IMR-90 (cell line): Measurements from ENCODE around the gene WDR89.

ENCODE experiments used
- BHLHE40 ChIP-seq: fragments of 150-350 bp; IDR thresholded peaks from 2 replicates; pipeline ENCODE4 v1.6.1; 2016; ENCODE audit warnings: mild to moderate bottlenecking, low read depth, low read length
- CEBPB ChIP-seq: IDR thresholded peaks from 2 replicates; pipeline ENCODE4 v1.6.1; 2012; ENCODE audit warnings: low read depth, low read length, improper control_type of control experiment
- CHD1 ChIP-seq: IDR thresholded peaks from 2 replicates; pipeline ENCODE4 v1.6.1; 2012; ENCODE audit warnings: low read depth, low read length, improper control_type of control experiment
- CTCF ChIP-seq: conservative IDR thresholded peaks from 2 replicates; pipeline ENCODE4 v1.5.1; 2012; ENCODE audit warnings: mild to moderate bottlenecking, low read depth, low read length, improper control_type of control experiment
- MXI1 ChIP-seq: IDR thresholded peaks from 2 replicates; pipeline ENCODE4 v1.6.1; 2012; ENCODE audit warnings: low read depth, mild to moderate bottlenecking, low read length, moderate library complexity, borderline replicate concordance
- POLR2A ChIP-seq: IDR thresholded peaks from 2 replicates; pipeline ENCODE4 v1.6.1; 2012; ENCODE audit warnings: mild to moderate bottlenecking, low read depth, low read length
- RAD21 ChIP-seq: IDR thresholded peaks from 2 replicates; pipeline ENCODE4 v1.6.1; 2012; ENCODE audit warnings: low read length, improper control_type of control experiment
- RCOR1 ChIP-seq: IDR thresholded peaks from 2 replicates; pipeline ENCODE4 v1.6.1; 2012; ENCODE audit warnings: mild to moderate bottlenecking, low read length, improper control_type of control experiment; ENCODE audit not compliant: insufficient replicate concordance
- SMC3 ChIP-seq: fragments of 150-350 bp; IDR thresholded peaks from 2 replicates; pipeline ENCODE4 v1.6.1; 2016; ENCODE audit warnings: low read depth, mild to moderate bottlenecking, antibody characterized with exemption, low read length, moderate library complexity
- USF2 ChIP-seq: fragments of 150-350 bp; IDR thresholded peaks from 2 replicates; pipeline ENCODE4 v1.6.1; 2017; ENCODE audit warnings: mild to moderate bottlenecking, antibody characterized with exemption, low read length, low read depth
- TF ChIP-seq, protein P1 (sequence below): fragments of 150-350 bp; IDR thresholded peaks from 2 replicates; pipeline ENCODE4 v1.6.1; 2016; ENCODE audit warnings: low read depth, mild to moderate bottlenecking, low read length, moderate library complexity, borderline replicate concordance

DNA sequence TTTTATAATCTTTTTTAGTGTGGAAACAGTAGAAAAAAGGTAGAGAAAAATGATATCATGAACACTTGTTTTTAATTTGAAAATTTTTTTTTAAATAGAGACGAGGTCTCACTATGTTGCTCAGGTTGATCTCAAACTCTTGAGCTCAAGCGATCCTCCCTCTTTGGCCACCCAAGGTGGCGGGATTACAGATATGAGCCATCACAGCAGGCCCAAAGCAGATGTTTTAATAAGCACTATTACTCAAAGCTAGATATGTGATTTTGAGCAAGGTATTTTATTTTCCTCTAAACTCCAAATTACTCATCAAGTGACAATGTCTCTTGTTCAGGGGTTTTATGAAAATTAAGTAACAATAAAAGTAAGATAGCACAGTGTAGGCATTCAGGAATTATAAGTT, 10.7 kb upstream of the WDR89 start:
- no peak for TF ChIP-seq CTCF
- TF ChIP-seq CHD1 = no peak
- no peak for TF ChIP-seq POLR2A
- TF ChIP-seq, protein P1, sequence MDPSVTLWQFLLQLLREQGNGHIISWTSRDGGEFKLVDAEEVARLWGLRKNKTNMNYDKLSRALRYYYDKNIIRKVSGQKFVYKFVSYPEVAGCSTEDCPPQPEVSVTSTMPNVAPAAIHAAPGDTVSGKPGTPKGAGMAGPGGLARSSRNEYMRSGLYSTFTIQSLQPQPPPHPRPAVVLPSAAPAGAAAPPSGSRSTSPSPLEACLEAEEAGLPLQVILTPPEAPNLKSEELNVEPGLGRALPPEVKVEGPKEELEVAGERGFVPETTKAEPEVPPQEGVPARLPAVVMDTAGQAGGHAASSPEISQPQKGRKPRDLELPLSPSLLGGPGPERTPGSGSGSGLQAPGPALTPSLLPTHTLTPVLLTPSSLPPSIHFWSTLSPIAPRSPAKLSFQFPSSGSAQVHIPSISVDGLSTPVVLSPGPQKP = no peak
- no peak for TF ChIP-seq MXI1
- no peak for TF ChIP-seq USF2
- no peak for TF ChIP-seq RCOR1
- no peak for TF ChIP-seq SMC3
- no peak for TF ChIP-seq CEBPB
- no peak for TF ChIP-seq RAD21
- TF ChIP-seq BHLHE40 = no peak
